NT2/D1 (cell line): ENCODE measurements around the gene POLRMT.

Source experiments
- DNase-seq: peaks from one replicate; pipeline ENCODE4 v3.0.0-alpha.2; 2011; ENCODE audit warnings: low read depth, low spot score
- H3K27me3 ChIP-seq: 2 replicates; pipeline ENCODE4 v1.6.0; 2011; ENCODE audit warnings: mild to moderate bottlenecking; ENCODE audit not compliant: insufficient read length, insufficient read depth
- H3K36me3 ChIP-seq: 2 replicates; pipeline ENCODE4 v1.6.1; 2011; ENCODE audit warnings: mild to moderate bottlenecking, low read length, mixed read lengths; ENCODE audit not compliant: insufficient read depth, insufficient read length
- H3K4me1 ChIP-seq: 2 replicates; pipeline ENCODE4 v1.5.1; 2011; ENCODE audit not compliant: insufficient read depth, insufficient read length
- H3K4me3 ChIP-seq: 2 replicates; pipeline ENCODE4 v1.5.1; 2011; ENCODE audit warnings: low read depth; ENCODE audit not compliant: insufficient read length
- H3K9ac ChIP-seq: 2 replicates; pipeline ENCODE4 v1.6.0; 2011; ENCODE audit warnings: low read depth; ENCODE audit not compliant: insufficient read length
- H3K9me3 ChIP-seq: 2 replicates; pipeline ENCODE4 v1.5.1; 2011; ENCODE audit warnings: mild to moderate bottlenecking, low read length; ENCODE audit not compliant: insufficient read depth
- SUZ12 ChIP-seq: IDR thresholded peaks from 2 replicates; pipeline ENCODE4 v1.6.1; 2011; ENCODE audit not compliant: insufficient read length, insufficient read depth; ENCODE audit errors: extremely low read depth
- YY1 ChIP-seq: IDR thresholded peaks from 2 replicates; pipeline ENCODE4 v1.6.1; 2011; ENCODE audit not compliant: insufficient read length, insufficient read depth
- ZNF274 ChIP-seq: IDR thresholded peaks from 2 replicates; pipeline ENCODE4 v1.6.1; 2011; ENCODE audit warnings: mild to moderate bottlenecking, low read depth, low read length

POLRMT gene

GRCh38 chr19:576768-577438 lies 56.4 kb downstream of the POLRMT start:
- Histone ChIP-seq H3K27me3 (no peaks in the 10 kb centered on the region), H3K4me1 (peaks cover 33% of the 10 kb centered on the region), H3K36me3 (peaks cover 55% of the 10 kb centered on the region), H3K9me3 (no peaks in the 10 kb centered on the region), H3K4me3 (no peak overlapping the region), H3K9ac (peak overlapping the region; percentile 64)
- TF ChIP-seq SUZ12: no peak
- TF ChIP-seq ZNF274: no peak
- no peak for TF ChIP-seq YY1
- no peak for DNase-seq

- H3K4me1 ChIP-seq: peaks cover 35% of the 10 kb centered on the region
- peak overlapping the region; percentile 12 for H3K9ac ChIP-seq
Measured at GRCh38 chr19:575527-576506, 57.5 kb downstream of the POLRMT start.

GRCh38 chr19:574658-575526 lies 58.4 kb downstream of the POLRMT start:
- TF ChIP-seq ZNF274 (no peak), SUZ12 (no peak), YY1 (no peak)
- Histone ChIP-seq H3K9ac (peak overlapping the region; percentile 58), H3K9me3 (no peaks in the 10 kb centered on the region; the same call in 1 of the 2 replicates), H3K36me3 (peaks cover 38% of the 10 kb centered on the region), H3K4me1 (peaks cover 35% of the 10 kb centered on the region), H3K4me3 (peak overlapping the region; percentile 29), H3K27me3 (peaks cover 6% of the 10 kb centered on the region)
- DNase-seq: no peak

More at GRCh38 chr19:575527-576506, 57.5 kb downstream of the POLRMT start:
- H3K27me3 ChIP-seq: peaks cover 6% of the 10 kb centered on the region
- peak overlapping the region; percentile 29 for H3K4me3 ChIP-seq
- no peaks in the 10 kb centered on the region for H3K9me3 ChIP-seq
- DNase-seq: no peak
- TF ChIP-seq YY1: no peak
- no peak for TF ChIP-seq ZNF274
- TF ChIP-seq SUZ12: no peak
- peaks cover 46% of the 10 kb centered on the region for H3K36me3 ChIP-seq

- peaks cover 27% of the 10 kb centered on the region for H3K36me3 ChIP-seq
- H3K4me1 ChIP-seq: peaks cover 30% of the 10 kb centered on the region
- no peak for DNase-seq
- peaks cover 6% of the 10 kb centered on the region for H3K27me3 ChIP-seq
- no peak for TF ChIP-seq ZNF274
- no peak for TF ChIP-seq YY1
- no peak for TF ChIP-seq SUZ12
- H3K9ac ChIP-seq: peak overlapping the region; percentile 100
- H3K9me3 ChIP-seq: no peaks in the 10 kb centered on the region; the same call in 1 of the 2 replicates
- peak overlapping the region; percentile 99 for H3K4me3 ChIP-seq
Measured at GRCh38 chr19:573519-573825, 59.9 kb downstream of the POLRMT start.

GRCh38 chr19:572743-573518 lies 60.4 kb downstream of the POLRMT start:
- H3K4me3 ChIP-seq: peak overlapping the region; percentile 99
- peak overlapping the region; percentile 100 for H3K9ac ChIP-seq
- H3K4me1 ChIP-seq: peaks cover 30% of the 10 kb centered on the region
- H3K9me3 ChIP-seq: no peaks in the 10 kb centered on the region; the same call in 1 of the 2 replicates
- DNase-seq: no peak
- H3K27me3 ChIP-seq: peaks cover 6% of the 10 kb centered on the region
- H3K36me3 ChIP-seq: peaks cover 21% of the 10 kb centered on the region
- TF ChIP-seq SUZ12: no peak

GRCh38 chr19:572140-572742 lies 61.1 kb downstream of the POLRMT start, which contains the start of gene BSG:
TSS of gene BSG (plus strand) at chr19:572596. CDS start at chr19:572635, 39 bp downstream.
- peaks cover 6% of the 10 kb centered on the region for H3K27me3 ChIP-seq
- H3K4me3 ChIP-seq: peak within 1 kb of the TSS; percentile 99
- H3K9me3 ChIP-seq: no peaks in the 10 kb centered on the region; the same call in 1 of the 2 replicates
- H3K9ac ChIP-seq: peak within 1 kb of the TSS; percentile 100
- peaks cover 14% of the 10 kb centered on the region for H3K36me3 ChIP-seq
- H3K4me1 ChIP-seq: peaks cover 24% of the 10 kb centered on the region
- TF ChIP-seq YY1: no peak
- TF ChIP-seq SUZ12: no peak
- no peak for TF ChIP-seq ZNF274
- peak; percentile 97 for DNase-seq
